ENCODE measurements around the gene INHBC. TPM values are rescaled to one million over a fixed set of nuclear protein-coding genes. Genes with fewer than 3 reads are reported as not detected.

The INHBC gene
- total RNA-seq, 1 donor from 2014 or later = not detected

- ATAC-seq (no peak), DNase-seq (no peak)
- intact Hi-C loops (cut with micrococcal nuclease) = no loop called here
Measured at GRCh38 chr12:57462912-57463253, 28.3 kb downstream of the INHBC start.

- ATAC-seq = no peak
- intact Hi-C loops (cut with micrococcal nuclease) = no loop called here
- no peak for DNase-seq
Measured at GRCh38 chr12:57464569-57464968, 30.0 kb downstream of the INHBC start.

GRCh38 chr12:57465030-57465746 is 30.6 kb downstream of the INHBC start:
- ATAC-seq (no peak), DNase-seq (no peak)
- intact Hi-C loops (cut with micrococcal nuclease) = no loop called here

GRCh38 chr12:57465747-57466505 is 31.3 kb downstream of the INHBC start:
- no peak for ATAC-seq
- DNase-seq = no peak
- intact Hi-C loops (cut with micrococcal nuclease) = no loop called here

GRCh38 chr12:57467212-57467874 is 32.8 kb downstream of the INHBC start:
- intact Hi-C loops (cut with micrococcal nuclease) = no loop called here
- DNase-seq (no peak), ATAC-seq (no peak)

- intact Hi-C loops (cut with micrococcal nuclease) = no loop called here
- no peak for ATAC-seq
- DNase-seq = no peak
Measured at GRCh38 chr12:57467915-57468314, 33.3 kb downstream of the INHBC start.

GRCh38 chr12:57469296-57470164 is 34.9 kb downstream of the INHBC start:
- intact Hi-C loops (cut with micrococcal nuclease) = no loop called here
- DNase-seq (no peak), ATAC-seq (no peak)

GRCh38 chr12:57470286-57470969 is 35.8 kb downstream of the INHBC start:
- no peak for DNase-seq
- ATAC-seq = no peak
- intact Hi-C loops (cut with micrococcal nuclease) = no loop called here

- no peak for ATAC-seq
- intact Hi-C loops (cut with micrococcal nuclease) = no loop called here
- DNase-seq = no peak
Measured at GRCh38 chr12:57470970-57471656, 36.5 kb downstream of the INHBC start.

GRCh38 chr12:57471661-57472060 is 37.1 kb downstream of the INHBC start:
- intact Hi-C loops (cut with micrococcal nuclease) = no loop called here
- DNase-seq = no peak
- no peak for ATAC-seq

GRCh38 chr12:57472391-57472790 is 37.8 kb downstream of the INHBC start:
- intact Hi-C loops (cut with micrococcal nuclease) = no loop called here
- ATAC-seq = no peak
- DNase-seq = no peak

- intact Hi-C loops (cut with micrococcal nuclease) = no loop called here
- ATAC-seq = no peak
- DNase-seq = no peak
Measured at GRCh38 chr12:57473392-57473791, 38.8 kb downstream of the INHBC start.

- intact Hi-C loops (cut with micrococcal nuclease) = no loop called here
- ATAC-seq (no peak), DNase-seq (no peak)
Measured at GRCh38 chr12:57473886-57474285, 39.3 kb downstream of the INHBC start.

- ATAC-seq (no peak), DNase-seq (no peak)
- intact Hi-C loops (cut with micrococcal nuclease) = no loop called here
Measured at GRCh38 chr12:57474430-57474829, 39.8 kb downstream of the INHBC start.

- DNase-seq (no peak), ATAC-seq (no peak)
- intact Hi-C loops (cut with micrococcal nuclease) = no loop called here
Measured at GRCh38 chr12:57474862-57475261, 40.3 kb downstream of the INHBC start.

- DNase-seq = peak; percentile 51
- peak; percentile 45 for ATAC-seq
- intact Hi-C loops (cut with micrococcal nuclease) = no loop called here
Measured at GRCh38 chr12:57475271-57476161, 40.9 kb downstream of the INHBC start.

Measured in left ventricle myocardium superior (tissue), 1 donor.